ENCODE results near the gene USH2A.

The USH2A gene

DNA sequence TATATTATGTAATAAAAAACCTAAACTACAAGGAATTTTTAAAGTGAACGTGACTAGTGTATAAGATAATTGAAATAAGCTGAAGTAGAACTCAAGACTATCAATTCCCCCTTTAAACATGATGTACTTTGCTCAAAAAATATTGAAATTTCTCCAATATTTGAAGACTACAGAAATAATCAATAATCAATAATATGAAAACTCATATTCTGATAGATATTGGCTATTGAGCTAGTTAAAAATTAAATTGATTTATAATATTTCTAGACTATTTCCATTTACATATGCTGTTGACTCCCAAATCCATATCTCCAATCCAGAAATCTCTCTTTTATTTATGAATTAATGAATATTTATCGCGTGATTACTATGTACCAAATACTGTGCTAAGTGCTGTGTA is 133.2 kb downstream of the USH2A start:
- no peak for DNase-seq (ENCODE audit: low read depth in 4 of 4, low spot score in 1 of 4)

GRCh38 chr1:216285052-216285451 is 138.2 kb downstream of the USH2A start:
- DNase-seq (ENCODE audit: low read depth in 4 of 4, low spot score in 1 of 4) = no peak

DNA sequence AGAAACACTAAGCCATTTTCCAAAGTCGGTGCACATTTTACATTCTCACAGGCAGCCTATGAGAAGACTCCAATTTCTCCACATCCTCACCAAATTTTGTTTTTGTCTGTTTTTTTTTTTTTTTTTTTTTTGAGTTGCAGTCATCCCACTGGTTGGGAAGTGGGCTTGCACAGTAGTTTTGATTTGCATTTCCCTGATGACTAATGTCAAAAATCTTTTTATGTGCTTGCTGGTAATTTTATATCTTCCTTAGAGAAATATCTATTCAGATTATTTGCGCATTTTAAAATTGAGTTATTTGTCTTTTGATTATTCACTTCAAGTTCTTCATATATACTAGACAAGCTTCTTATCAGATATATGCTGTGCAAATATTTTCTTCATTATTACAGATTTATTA is 141.5 kb downstream of the USH2A start:
- no peak for DNase-seq (ENCODE audit: low read depth in 4 of 4, low spot score in 1 of 4)

- DNase-seq (ENCODE audit: low read depth in 4 of 4, low spot score in 1 of 4) = no peak
Observed at GRCh38 chr1:216270086-216270773, 153.0 kb downstream of the USH2A start.

DNA sequence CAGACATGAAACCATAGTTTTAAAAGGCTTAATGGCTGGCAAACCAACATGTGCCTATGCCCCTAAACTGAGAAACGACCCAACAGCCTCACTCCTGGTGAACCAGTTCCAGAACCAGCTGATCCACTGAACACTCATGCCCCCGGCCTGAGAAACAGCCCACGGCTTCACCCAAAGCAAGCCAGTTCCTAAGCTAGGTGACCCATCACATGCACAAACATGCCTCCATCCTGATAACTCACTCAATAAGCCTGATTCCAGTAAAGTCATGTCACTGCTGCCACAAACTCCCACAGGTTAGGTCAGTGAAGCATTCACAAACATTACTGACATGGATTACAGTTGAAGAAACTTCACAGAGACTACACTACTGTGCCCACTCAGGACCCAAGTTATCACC is 161.6 kb downstream of the USH2A start:
- DNase-seq (ENCODE audit: low read depth in 4 of 4, low spot score in 1 of 4) = no peak

DNA sequence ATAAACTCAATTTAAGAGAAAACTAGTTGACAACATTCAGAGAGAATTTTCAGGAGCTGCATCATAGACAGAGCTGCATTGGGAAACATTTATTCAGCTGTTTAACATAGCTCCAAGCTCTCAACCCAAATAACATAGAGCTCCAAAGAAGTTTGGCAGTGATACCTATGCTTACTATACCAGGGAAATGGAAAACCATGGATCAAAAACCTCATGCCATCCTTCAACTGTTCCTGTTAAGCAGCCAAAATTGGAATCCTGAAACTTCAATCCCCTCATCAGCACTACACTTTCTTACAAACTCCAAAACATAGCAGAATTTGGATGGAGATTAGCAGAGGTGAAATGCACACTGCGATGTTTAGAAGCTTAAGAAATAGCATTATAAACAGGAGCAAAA is 164.4 kb downstream of the USH2A start:
- no peak for DNase-seq (ENCODE audit: low read depth in 4 of 4, low spot score in 1 of 4)

DNA sequence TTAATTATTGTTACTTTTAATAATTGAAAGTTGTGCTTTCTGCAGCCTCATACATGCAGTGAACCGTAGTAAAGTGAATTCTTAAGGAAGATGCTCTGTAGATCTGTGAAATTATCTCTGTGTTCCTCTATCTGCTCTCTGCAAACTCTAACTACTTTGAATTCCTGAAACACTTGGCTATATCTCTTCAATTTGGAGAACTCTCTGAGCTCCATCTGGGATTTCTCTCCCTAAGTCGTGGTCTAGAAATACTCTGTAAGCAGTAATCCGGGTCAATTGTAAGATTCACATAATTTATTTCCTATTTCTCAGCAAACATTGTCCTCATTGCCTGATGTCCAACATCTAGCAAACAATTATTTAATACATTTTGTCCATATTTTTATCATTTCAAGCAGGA is 164.9 kb downstream of the USH2A start:
- DNase-seq (ENCODE audit: low read depth in 4 of 4, low spot score in 1 of 4) = no peak

- no peak for DNase-seq (ENCODE audit: low read depth in 4 of 4, low spot score in 1 of 4)
Observed at GRCh38 chr1:216250861-216251260, 172.4 kb downstream of the USH2A start.

GRCh38 chr1:216248628-216249027 is 174.6 kb downstream of the USH2A start:
- DNase-seq (ENCODE audit: low read depth in 4 of 4, low spot score in 1 of 4) = no peak

DNA sequence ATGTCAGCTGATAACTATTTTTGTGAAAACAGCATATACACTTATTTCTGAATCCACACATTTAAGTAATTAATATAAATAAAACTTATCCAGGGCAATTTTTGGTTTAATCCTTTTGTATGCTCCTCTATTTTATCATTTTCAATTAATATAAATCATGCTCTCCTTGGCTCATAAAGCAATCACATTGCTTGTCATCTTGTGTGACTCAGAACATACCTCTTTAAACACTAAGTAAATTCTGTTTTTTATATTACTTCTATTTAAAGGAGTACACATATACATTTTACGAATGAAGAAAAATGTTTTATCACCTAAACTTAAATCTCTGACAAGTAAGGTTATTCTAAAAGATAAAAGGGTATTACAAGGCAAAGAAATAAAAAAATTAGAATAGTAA is 175.3 kb downstream of the USH2A start:
- DNase-seq (ENCODE audit: low read depth in 4 of 4, low spot score in 1 of 4) = no peak

DNA sequence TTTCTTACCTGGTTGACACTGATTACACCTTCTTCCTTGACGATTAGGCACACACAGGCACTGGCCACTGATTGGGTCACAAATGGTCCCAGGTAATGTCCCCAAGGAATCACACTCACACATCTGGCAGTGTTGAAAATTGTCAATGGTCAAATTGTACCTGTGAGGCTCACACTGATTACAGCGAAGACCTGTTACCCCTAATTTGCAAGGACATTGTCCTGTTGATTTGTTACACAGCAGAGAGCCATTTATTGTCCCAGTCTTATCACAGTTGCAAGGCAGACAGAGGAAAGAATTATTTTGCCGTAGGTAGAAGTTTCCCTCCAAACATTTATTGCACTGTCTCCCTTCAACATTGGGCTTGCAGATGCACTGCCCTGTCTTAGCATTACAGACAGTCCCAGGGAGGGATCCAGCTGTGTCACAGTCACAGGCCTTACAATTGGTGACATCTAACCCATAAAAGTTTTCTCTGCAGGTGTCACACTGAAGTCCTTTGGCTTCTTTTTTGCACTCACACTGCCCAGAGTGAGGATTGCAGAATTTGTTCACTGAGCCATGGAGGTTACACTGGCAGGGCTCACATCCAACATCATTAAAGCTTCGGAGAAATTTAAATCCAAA is 176.6 kb downstream of the USH2A start:
- DNase-seq (ENCODE audit: low read depth in 4 of 4, low spot score in 1 of 4) = no peak

GRCh38 chr1:216238844-216239243 is 184.4 kb downstream of the USH2A start:
- DNase-seq (ENCODE audit: low read depth in 4 of 4, low spot score in 1 of 4) = no peak

GRCh38 chr1:216237927-216238542 is 185.2 kb downstream of the USH2A start:
- no peak for DNase-seq (ENCODE audit: low read depth in 4 of 4, low spot score in 1 of 4)

DNA sequence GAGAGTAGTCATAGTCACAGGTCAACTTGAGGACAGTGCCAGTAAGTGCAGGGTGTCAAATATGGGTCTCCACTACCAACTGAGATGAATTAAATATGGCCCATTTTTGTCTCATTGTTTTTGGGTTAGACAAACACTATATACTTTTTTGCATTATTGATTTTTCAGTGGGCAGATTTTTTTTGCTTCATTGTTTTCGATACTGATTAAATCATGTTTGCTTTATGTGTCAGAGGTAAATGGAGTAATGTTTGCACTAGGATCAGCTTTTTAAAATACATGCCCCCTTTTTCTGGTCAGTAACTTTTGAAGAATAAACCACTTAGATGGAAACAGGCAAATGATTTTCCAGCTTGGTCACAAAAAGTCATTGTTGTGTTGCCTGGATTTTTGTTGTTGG is 199.0 kb downstream of the USH2A start:
- DNase-seq (ENCODE audit: low read depth in 4 of 4, low spot score in 1 of 4) = no peak

DNA sequence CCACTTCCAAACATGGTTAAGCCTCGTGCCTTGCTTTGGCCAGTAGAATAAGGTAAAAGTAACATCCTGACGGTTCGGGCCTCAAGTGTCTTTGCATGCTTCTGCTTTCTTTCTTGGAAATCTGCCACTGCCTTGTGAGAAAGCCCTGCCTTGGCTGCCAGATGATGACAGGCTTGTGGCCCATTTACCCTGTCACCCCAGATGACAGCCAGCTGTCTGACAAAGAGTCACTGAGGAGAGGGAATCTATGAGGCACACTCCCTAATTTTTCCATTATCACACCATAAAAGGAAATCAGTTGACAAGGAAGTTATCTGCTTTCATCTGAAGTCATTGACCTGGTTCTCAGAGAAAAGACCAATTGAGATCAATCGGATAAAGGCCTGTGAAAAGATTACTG is 199.8 kb downstream of the USH2A start:
- DNase-seq (ENCODE audit: low read depth in 4 of 4, low spot score in 1 of 4) = no peak

DNA sequence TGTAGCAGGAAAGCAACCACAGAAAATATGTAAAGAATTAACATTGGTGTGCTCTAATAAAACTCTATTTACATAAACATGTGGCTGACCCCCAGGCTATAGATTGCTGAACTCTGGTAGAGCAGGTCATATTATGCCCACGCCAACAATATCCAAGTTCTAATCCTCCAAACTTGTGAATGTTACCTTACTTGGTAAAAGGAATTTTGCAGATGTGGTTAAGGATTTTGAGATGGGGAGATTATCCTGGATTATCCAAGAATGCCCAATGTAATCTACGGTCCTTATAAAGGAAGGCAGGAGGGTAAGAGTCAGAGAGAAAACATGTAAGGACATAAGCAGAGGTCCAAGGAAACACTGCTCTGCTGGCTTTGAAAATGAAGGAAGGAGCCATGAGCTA is 201.0 kb downstream of the USH2A start:
- DNase-seq (ENCODE audit: low read depth in 4 of 4, low spot score in 1 of 4) = no peak

DNA sequence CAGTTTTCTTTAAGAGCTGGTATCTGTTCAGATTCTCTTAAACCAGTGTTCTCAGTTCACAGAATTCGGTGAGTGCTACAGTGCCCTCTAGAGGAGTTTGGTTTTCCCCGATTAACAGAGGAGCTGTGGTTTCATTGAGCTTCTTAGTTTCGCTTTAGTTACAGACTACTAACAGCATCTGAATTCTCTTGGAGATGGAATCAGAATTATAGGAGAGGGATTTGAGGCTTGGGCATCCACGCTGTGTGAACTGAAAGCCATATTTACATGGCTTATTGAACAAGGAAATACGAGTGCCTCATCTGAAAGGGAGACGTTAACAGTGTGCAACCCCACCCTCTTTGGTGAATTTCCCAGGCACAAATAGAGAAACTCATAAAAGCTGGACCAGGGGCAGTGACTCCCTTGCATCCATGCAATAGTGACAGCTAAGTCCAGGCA is 202.0 kb downstream of the USH2A start:
- DNase-seq (ENCODE audit: low read depth in 4 of 4, low spot score in 1 of 4) = no peak

GRCh38 chr1:216216305-216216704 is 206.9 kb downstream of the USH2A start:
- DNase-seq (ENCODE audit: low read depth in 4 of 4, low spot score in 1 of 4) = no peak

DNA sequence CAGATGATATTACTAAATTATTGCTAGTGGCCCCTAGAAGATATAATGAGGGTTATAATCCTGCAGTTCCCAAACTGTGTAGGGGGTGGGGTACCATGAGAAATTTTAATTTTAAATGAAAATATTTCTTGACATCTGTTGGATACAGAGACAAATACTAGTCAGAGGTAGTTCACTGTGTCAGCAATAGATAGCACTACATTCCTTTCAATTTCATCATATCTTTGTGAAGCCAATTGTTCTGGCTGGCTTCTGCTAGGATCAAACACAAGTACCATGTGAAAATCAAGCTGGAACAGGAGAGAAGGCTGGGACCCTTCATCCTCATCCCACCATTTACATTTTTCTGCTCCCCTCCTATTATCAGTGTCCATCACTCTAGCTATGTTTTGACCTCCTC is 208.1 kb downstream of the USH2A start:
- no peak for DNase-seq (ENCODE audit: low read depth in 4 of 4, low spot score in 1 of 4)

DNA sequence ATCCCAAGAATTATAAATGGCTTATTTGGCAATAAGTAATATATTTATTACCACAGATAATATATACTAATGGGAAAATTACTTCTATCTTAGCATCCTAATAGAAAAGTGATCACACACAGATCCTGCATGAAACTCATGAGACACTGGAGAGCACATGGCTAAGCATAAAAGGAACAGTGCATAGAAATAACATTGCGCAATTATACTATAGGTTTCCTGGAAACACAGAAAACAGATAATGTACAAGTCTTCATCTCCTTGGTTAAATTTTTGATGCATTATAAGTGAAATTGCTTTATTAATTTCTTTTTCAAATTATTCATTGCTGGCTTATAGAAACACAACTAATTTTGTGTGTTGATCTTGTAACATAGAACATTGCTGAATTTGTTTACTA is 210.4 kb downstream of the USH2A start:
- DNase-seq (ENCODE audit: low read depth in 4 of 4, low spot score in 1 of 4) = no peak

- DNase-seq (ENCODE audit: low read depth in 4 of 4, low spot score in 1 of 4) = no peak
Observed at GRCh38 chr1:216210081-216210480, 213.2 kb downstream of the USH2A start.

GRCh38 chr1:216209125-216209524 is 214.1 kb downstream of the USH2A start:
- no peak for DNase-seq (ENCODE audit: low read depth in 4 of 4, low spot score in 1 of 4)

- DNase-seq (ENCODE audit: low read depth in 4 of 4, low spot score in 1 of 4) = no peak
Observed at GRCh38 chr1:216207154-216207553, 216.1 kb downstream of the USH2A start.
